Activated CD4-positive, alpha-beta T cell treated with anti-CD3 and anti-CD28 coated beads, Interleukin-2, amount 50 U/mL, for 48 hours (primary cell): ENCODE measurements around the gene GFOD1.
A peak's percentile ranks its signal among the peaks of the same experiment; 100 is the strongest.

Source experiments
- DNase-seq, 2 experiments: peaks; one replicate each; pipeline ENCODE4 v3.0.0-alpha.2; 2020

GFOD1 gene, protein sequence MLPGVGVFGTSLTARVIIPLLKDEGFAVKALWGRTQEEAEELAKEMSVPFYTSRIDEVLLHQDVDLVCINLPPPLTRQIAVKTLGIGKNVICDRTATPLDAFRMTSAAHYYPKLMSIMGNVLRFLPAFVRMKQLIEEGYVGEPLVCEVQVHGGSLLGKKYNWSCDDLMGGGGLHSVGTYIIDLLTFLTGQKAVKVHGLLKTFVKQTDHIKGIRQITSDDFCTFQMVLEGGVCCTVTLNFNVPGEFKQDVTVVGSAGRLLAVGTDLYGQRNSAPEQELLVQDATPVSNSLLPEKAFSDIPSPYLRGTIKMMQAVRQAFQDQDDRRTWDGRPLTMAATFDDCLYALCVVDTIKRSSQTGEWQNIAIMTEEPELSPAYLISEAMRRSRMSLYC

DNA sequence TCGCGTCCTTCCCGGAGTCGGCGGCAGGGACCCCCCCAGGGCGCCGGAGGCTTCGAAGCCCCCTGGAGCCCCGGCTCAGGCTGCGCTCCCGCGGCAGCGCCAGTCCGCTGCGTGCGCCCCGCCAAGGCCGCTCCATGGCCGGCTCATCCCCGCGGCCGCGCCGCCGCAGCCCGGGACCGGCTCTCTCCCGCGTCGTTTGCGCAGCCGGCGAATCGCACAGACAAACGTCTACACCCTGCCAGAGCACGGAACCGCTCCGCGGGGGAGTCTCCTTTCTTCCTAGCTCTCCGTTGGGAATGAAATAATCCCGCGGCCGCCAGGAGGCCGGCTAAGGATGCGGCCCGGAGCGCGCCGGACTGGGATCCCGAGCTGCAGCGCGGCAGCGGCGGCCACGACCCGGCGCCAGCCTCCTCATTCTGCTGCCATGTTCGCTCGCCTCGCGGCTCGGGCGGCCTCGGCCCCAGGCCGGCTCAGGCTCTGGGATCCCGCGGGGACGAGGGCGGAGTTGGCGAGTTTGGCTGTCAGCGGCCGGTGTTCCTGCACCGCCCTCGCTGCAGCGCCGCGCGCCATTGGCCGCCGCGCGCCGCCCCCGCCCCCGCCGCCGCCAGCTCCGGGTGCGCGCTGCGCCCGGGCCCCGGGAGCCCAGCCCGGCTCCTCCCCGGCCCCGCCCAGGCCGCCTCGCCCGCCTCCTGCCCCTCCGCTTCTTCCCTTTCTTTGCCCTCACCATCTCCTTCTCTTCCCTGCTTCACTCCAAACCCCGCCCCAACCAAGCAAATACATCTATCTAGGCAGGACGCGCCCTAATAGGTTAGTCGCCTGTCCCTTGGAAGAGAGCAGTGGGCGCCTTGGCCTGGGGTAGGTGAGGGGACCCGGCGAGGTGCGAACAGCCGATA lies at the start of gene GFOD1:
Gene GFOD1, minus strand, starts transcription at position 479 of the 893 bp plus-strand sequence. CDS start 710 bp downstream, outside the sequence.
- peak; percentile 81 to 84 for DNase-seq

GRCh38 chr6:13536796-13537526 lies 49.6 kb upstream of the GFOD1 start:
- no peak for DNase-seq

- no peak for DNase-seq
Observed at GRCh38 chr6:13535306-13535705, 47.9 kb upstream of the GFOD1 start.

DNA sequence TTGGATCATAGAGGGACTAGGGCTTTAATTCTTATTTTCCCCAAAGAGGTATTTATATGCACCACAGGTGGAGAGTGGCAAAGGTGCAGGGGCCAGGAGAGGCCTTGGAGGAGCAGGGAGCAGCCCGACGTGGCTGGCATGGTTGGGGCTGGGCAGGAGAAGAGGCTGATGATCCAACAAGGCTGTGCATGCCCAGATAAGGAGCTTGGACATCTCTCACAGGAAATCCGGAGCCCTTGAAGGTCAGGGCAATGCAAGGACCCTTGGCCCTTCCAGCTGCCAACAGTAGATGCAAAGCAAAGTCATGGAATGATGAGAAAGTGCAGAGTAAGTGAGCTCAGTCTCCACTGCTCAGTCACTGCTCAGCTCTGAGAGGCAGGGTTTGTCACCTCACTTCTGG lies 47.1 kb upstream of the GFOD1 start:
- DNase-seq = no peak

DNA sequence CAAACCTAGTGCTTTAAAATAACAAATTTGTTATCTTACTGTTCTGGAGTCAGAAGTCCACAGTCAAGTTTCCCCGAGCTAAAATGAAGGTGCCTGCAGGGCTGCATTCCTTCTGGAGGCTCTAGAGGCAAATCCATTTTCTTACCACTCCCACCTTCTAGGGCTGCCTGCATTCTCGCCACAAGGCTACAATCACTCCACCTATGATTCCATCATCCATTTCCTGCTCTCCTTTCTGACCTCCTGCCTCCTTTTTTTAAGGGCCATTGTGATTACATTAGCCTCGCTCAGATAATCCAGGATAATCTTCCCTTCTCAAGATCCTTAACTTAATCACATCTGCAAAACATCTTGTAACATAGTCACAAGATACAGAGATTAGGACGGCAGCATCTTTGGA lies 44.6 kb upstream of the GFOD1 start:
- DNase-seq = no peak

GRCh38 chr6:13528777-13529343 lies 41.5 kb upstream of the GFOD1 start:
- DNase-seq = no peak

GRCh38 chr6:13528232-13528631 lies 40.8 kb upstream of the GFOD1 start:
- no peak for DNase-seq

- DNase-seq = no peak
Observed at GRCh38 chr6:13527671-13528056, 40.3 kb upstream of the GFOD1 start.

DNA sequence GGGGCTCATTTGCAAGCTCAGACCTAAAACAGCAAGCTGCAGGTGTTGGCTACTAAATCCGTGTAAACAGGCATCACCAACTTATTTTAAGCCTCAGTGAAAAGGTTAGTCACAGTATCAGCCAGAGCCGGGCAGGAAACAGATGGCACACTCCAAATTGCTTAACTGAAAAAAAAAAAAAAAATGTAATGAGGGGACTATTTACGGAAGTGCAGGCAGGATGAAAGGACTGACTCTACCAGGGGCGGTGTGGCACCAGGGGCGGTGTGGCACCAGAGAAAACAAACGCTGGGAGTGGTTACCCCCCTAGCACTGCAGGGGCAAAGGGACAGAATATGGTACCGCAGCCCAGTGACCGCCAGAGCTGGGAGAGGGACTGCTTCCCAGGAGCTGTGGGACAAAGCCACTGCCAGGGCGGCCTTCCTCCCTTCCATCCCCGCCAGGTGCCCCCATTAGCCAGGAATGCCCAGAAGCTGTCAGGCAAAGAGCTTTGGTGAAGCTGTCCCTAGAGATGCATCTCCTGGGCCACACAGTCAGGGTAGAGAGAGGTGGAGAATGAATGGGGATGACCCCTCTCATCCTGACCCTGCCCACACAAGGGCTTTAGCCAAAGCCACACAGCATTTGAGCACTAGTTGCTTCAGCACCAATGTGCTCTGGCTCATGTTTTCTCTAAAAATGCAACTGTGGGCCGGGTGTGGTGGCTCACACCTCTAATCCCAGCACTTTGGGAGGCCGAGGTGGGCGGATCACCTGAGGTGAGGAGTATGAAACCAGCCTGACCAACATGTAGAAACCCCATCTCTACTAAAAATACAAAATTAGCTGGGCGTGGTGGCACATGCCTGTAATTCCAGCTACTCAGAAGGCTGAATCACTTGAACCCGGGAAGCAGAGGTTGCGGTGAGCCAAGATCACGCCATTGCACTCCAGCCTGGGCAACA lies 39.6 kb upstream of the GFOD1 start:
- no peak for DNase-seq

DNA sequence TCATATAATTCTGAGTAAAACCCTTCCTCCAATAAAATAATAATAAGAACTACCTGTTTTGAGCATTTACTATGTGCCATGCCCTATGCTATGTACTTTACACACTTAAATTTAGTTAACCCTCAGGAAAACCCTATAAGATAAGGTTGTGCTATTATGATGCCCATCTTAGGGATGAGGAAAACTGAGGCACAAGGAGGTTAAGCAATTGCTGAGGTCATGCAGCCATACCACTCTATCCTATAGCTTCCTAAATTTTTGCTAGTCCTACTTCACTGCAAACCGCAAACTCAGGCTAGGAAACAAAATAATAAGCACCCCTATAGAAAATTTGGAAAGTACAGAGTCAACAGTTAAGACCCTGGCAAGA lies 38.9 kb upstream of the GFOD1 start:
- no peak for DNase-seq

DNA sequence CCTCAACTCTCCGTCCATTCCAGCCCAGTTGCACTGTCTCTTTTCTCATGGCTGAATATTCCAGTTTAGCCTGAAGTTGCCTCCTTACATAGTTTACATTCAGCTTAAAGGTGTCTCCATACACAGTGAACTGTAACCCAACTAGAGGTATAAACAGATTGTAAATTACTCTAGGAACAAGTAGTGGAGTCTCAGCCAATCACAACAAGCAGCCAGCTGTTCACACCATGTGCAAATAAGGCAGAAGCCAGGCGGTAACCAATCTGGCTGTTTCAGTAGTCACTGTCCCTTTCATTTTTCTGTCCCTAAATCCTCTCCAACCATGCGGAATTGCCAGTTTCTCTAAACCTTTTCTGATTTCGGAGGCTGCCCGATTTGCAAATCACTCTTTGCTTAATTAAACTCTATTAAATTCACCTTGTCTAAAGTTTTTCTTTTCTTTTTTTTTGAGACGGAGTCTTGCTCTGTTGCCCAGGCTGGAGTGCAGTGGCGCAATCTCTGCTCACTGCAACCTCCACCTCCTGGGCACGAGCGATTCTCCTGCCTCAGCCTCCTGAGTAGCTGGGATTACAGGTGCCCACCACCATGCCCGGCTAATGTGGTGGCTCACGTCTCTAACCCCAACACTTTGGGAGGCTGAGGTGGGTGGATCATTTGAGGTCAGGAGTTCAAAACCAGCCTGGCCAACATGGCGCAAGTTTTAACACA lies 37.6 kb upstream of the GFOD1 start:
- no peak for DNase-seq

GRCh38 chr6:13523826-13524622 lies 36.6 kb upstream of the GFOD1 start:
- DNase-seq = no peak

DNA sequence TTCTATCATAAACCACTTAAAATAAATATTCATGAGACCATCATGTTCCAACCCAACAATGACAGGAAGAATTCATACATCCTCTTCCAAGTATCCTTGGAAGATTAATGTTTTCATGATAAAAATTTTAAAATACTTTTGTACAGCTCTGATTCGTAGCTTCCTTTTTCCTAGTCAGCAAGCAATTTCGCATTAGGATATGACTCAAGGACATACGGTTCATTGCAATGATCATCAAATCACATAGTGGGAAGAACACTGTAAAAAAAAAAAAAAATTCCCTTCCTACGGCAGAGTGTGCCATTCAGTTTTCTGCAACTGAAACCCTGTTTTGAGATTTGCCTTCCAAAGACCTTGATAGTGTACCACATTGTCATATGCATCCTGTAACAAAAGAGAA lies 35.3 kb upstream of the GFOD1 start:
- DNase-seq = no peak

DNA sequence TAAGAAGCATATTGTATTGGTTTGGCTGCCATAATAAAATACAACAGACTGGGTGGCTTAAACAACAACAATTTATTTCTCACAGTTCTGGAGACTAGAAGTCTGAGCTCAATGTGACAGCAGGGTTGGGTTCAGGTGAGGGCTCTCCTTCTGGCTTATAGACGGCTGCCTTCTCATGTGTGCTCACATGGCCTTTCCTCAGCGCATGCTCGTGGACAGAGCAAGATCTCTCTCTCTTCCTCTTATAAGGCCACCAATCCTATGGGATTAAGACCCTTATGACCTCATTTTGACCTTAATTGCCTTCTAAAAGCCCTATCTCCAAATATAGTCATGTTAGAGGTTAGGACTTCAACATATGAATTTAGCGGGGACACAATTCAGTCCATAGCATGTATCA lies 32.4 kb upstream of the GFOD1 start:
- no peak for DNase-seq

GRCh38 chr6:13517116-13517515 lies 29.7 kb upstream of the GFOD1 start:
- no peak for DNase-seq

DNA sequence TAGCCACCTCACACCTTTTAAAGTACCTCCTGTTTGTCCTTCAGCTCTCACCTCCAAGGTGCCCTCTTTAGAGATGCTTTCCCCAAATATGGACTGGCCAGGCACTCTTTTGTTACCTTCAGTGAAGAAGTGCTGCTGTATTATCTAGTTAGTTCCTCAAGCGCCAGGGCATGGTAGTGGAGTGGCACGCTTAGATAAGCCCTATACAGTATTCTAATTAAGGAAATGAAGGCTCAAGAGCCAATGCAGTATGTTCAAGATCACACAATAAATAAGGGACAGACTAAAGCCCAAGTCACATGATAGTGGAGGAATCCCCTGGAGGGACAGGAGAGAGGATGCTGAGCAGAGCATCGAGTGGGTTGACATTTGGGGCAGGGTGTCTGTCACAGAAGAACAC lies 28.5 kb upstream of the GFOD1 start:
- no peak for DNase-seq

DNA sequence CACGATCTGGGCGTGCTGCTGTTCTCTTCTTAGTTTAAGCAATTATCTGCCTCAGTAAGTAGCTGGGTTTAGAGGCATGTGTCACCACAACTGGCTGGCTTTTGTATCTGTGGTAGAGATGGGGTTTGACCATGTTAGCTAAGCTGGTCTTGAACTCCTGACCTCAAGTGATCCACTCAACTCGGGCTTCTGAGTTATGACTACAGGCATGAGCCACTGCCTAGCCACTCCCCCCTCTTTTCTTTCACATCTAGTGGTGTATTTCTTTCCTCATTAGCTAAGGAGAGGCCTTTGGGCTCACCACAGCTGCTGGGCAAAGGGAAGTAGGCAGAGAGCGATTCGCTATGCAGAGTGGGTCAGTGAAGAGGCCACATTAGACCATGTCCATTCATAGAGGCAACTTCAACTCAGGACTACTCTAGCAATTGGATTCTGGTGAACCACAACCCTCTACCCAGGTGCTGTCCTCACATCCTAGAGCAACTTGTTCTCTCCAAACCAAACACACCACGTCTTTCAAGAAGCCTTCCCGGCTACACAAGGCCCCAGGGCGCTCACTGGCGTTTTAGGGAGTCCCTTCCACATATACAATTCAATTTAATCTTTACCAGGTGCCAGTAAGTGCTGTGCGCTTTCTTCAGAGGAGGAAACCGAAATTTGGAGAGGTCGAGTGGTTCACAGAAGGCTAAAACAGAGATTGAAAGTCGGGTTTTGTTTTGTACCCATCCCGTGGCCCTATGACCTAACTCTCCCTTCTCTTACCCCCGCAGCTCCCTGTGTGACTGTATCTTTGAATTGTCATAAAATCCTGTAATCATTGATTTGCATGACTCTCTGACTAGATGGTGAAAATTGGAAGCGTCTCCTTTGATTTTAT lies 26.5 kb upstream of the GFOD1 start:
- DNase-seq = no peak

DNA sequence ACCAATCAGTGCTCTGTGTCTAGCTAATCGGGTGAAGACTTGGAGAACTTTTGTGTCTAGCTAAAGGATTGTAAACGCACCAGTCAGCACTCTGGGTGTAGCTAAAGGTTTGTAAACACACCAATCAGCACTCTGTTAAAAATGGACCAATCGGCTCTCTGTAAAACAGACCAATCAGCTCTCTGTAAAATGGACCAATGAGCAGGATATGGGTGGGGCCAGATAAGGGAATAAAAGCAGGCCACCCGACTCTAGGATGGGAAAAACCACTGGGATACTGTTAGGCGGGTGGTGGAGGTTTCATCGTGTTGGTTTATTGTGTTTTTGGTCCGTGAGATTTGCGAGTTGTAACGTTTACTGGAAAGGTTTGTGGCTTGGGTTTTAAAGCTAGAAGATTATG lies 25.5 kb upstream of the GFOD1 start:
- DNase-seq = no peak
